HG03439 (cell line): ENCODE measurements around the gene ARGFX.

ENCODE experiments used
- ATAC-seq: cut with Tn5 transposase; IDR thresholded peaks from one replicate; pipeline ENCODE4 v1.9.1; 2021; ENCODE audit warnings: mild to moderate bottlenecking, moderate library complexity; ENCODE audit not compliant: unreplicated experiment

Gene ARGFX

GRCh38 chr3:121567649-121568048 is at the start of gene ARGFX:
TSS of gene ARGFX (plus strand) at chr3:121567949. CDS start at chr3:121570714, 2,765 bp downstream.
- ATAC-seq = no peak

- ATAC-seq = no peak
These were observed 49.6 kb upstream of the ARGFX start for GRCh38 chr3:121517953-121518655.

GRCh38 chr3:121520510-121520909 is 47.2 kb upstream of the ARGFX start:
- no peak for ATAC-seq

GRCh38 chr3:121529308-121529707 is 38.4 kb upstream of the ARGFX start:
- no peak for ATAC-seq

GRCh38 chr3:121531269-121531668 is 36.5 kb upstream of the ARGFX start:
- no peak for ATAC-seq

GRCh38 chr3:121542924-121543323 is 24.8 kb upstream of the ARGFX start:
- no peak for ATAC-seq

- ATAC-seq = no peak
These were observed 22.6 kb upstream of the ARGFX start for GRCh38 chr3:121545049-121545573.

GRCh38 chr3:121545574-121546455 is 21.9 kb upstream of the ARGFX start, which contains the start of gene POLQ:
TSS of gene POLQ (minus strand) at chr3:121545988. CDS start at chr3:121545877, 111 bp downstream.
- ATAC-seq = peak; percentile 85

- no peak for ATAC-seq
These were observed 15.4 kb upstream of the ARGFX start for GRCh38 chr3:121552379-121552778.

- ATAC-seq = no peak
These were observed 15.0 kb upstream of the ARGFX start for GRCh38 chr3:121552797-121553196.

- ATAC-seq = no peak
These were observed 10.3 kb upstream of the ARGFX start for GRCh38 chr3:121557426-121557934.

- ATAC-seq = no peak
These were observed 5.6 kb upstream of the ARGFX start for GRCh38 chr3:121562148-121562547.

GRCh38 chr3:121566773-121567172 is 976 bp upstream of the ARGFX start:
- ATAC-seq = no peak

GRCh38 chr3:121574449-121574848 is 6.7 kb downstream of the ARGFX start:
- ATAC-seq = no peak

- no peak for ATAC-seq
These were observed 13.9 kb downstream of the ARGFX start for GRCh38 chr3:121581691-121582090.

GRCh38 chr3:121584418-121584817 is 16.7 kb downstream of the ARGFX start:
- no peak for ATAC-seq

GRCh38 chr3:121592856-121593702 is 25.3 kb downstream of the ARGFX start, which contains the start of gene FBXO40:
TSS of gene FBXO40 (plus strand) at chr3:121593379. CDS start at chr3:121620576, 27,197 bp downstream.
- peak; percentile 53 for ATAC-seq

GRCh38 chr3:121593806-121594205 is 26.1 kb downstream of the ARGFX start:
- ATAC-seq = peak; percentile 8

GRCh38 chr3:121594850-121595249 is 27.1 kb downstream of the ARGFX start:
- no peak for ATAC-seq

- no peak for ATAC-seq
These were observed 28.1 kb downstream of the ARGFX start for GRCh38 chr3:121595765-121596406.
